Body of pancreas (tissue), 4 donors: ENCODE measurements around the gene PLAAT1. TPM values are rescaled to one million over a fixed set of nuclear protein-coding genes. Genes with fewer than 3 reads are reported as not detected.

Experiments used
- ATAC-seq: fragments of 150-250 bp; one replicate; pipeline ENCODE4 v1.9.1; 2016
- DNase-seq, 4 donors: peaks; one replicate each; pipeline ENCODE4 v3.0.0-alpha.2; 2019
- H3K27ac ChIP-seq, 4 donors: fragments of 200-600 bp; sonication (generic); 1 replicate in 3 of 4; 2 replicates in 1 of 4; pipeline versions ENCODE4 v1.5.1 to v1.6.1; 2016 to 2019; ENCODE audit warnings: mild to moderate bottlenecking in 1 of 4, mixed read lengths in 1 of 4, moderate library complexity in 1 of 4
- H3K27me3 ChIP-seq, 2 donors: fragments of 200-600 bp; sonication (generic); one replicate each; pipeline ENCODE4 v1.6.0; 2016; ENCODE audit warnings: mild to moderate bottlenecking in 1 of 2
- H3K36me3 ChIP-seq, 2 donors: fragments of 200-600 bp; sonication (generic); replicated peaks in 1 of 2; 2 replicates each; pipeline ENCODE4 v1.5.1; 2016; ENCODE audit warnings: low read depth in 2 of 2; ENCODE audit not compliant: insufficient read depth in 1 of 2
- H3K4me1 ChIP-seq: fragments of 200-600 bp; sonication (generic); one replicate; pipeline ENCODE4 v1.6.0; 2016
- H3K4me3 ChIP-seq, 2 donors: fragments of 200-600 bp; sonication (generic); 1 replicate in 1 of 2; 2 replicates in 1 of 2; pipeline ENCODE4 v1.5.1; 2016 to 2019
- H3K9me3 ChIP-seq, 3 donors: fragments of 200-600 bp; sonication (generic); 1 replicate in 2 of 3; 2 replicates in 1 of 3; pipeline ENCODE4 v1.5.1; 2016
- CTCF ChIP-seq, 7 experiments: fragments of 450-650 bp in 4 of 7; fragments of 200-600 bp in 3 of 7; sonication (generic) in 3 of 7; IDR thresholded peaks; one replicate each; pipeline ENCODE4 v1.5.1; 2016 to 2019; ENCODE audit warnings: antibody characterized with exemption in 7 of 7
- POLR2A ChIP-seq, 3 donors: fragments of 450-650 bp; IDR thresholded peaks; one replicate each; pipeline ENCODE4 v1.6.1; 2016; ENCODE audit warnings: antibody characterized with exemption in 3 of 3, mild to moderate bottlenecking in 2 of 3
- WGBS, 2 donors: methylation state at CpG; one replicate each; pipeline ENCODE4 v1.1.5; 2017; 5-methylcytosine and 5-hydroxymethylcytosine counted together
- intact Hi-C: fragments of 100-400 bp; cut with DNase I; formaldehyde crosslinking; loops from one replicate; pipeline ENCODE4 v1.15.1; 2023
- total RNA-seq, 2 donors: library from RNA; depleted of rRNA; stranded (reverse); fragments of >200 nt; gene quantifications; one replicate each; pipeline ENCODE4 v1.1.0, GENCODE V29; 2016

Gene PLAAT1
- total RNA-seq, 2 donors from 2014 or later = not detected

DNA sequence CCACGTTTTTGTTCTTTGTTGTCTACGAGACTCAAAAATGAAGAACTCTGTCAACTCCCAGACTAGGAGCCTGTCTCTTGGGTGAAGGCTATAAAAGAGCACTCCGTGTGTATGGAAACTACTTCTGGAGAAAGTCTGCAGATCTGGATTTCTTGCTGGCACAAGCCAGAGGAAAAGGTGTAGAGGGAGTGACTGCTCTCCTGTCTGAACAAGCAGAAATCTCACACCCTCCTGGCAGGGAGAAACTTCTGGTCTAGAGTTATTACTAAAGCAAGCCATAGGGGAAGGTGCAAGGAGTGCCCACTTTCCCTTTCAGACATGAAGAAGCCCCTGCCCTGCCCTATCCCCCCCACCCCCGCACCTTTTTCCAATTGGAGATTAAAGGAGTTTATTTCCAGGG is 9.5 kb downstream of the PLAAT1 start:
- no peak for ATAC-seq
- Histone ChIP-seq H3K4me1 (no peaks in the 10 kb centered on the region), H3K9me3 (peaks cover 0 to 14% (median 0%) of the 10 kb centered on the region in 3 donors), H3K4me3 (no peak overlapping the region), H3K27ac (no peak overlapping the region), H3K27me3 (no peaks in the 10 kb centered on the region), H3K36me3 (no peaks in the 10 kb centered on the region)
- no peak for TF ChIP-seq CTCF (IDR thresholded peaks at IDR 0.05)
- TF ChIP-seq POLR2A (IDR thresholded peaks at IDR 0.05) = no peak
- intact Hi-C loops = no loop called here
- no peak for DNase-seq
- WGBS, 2 donors = 63 to 67% methylated on average over 4 of the region's 4 CpGs

DNA sequence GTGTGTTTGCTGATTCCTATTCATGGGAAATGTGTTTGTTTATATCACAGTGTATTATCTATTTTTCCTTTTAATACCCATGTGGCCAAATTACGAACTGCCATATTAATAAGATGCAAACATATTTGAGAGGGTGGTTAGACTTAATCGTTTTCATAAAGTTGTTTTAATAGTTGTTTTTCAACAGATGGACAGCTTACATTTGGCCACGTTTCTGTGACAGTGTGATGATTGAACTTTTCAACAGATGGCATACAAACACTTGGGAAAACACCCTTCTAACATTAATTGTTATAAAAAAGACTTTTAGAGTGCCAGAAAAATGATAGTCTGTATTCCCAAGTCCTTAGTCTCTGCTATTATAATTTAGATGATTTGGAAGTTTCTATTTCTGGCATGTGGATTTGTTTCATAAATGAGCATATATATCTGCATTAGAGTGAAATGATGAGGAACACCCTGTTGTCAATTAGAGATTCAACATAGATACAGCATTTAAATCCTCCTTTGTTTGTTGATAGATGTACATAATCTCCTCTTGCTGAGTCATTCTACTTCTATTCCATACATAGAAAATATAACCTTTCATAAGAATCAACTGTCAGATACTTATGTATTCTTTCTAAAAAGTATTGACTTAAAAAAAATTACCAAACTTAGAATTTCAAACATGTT is 13.1 kb downstream of the PLAAT1 start:
- intact Hi-C loops = no loop called here
- no peak overlapping the region for H3K4me3 ChIP-seq
- peaks cover 0 to 10% (median 0%) of the 10 kb centered on the region in 3 donors for H3K9me3 ChIP-seq
- no peak overlapping the region for H3K27ac ChIP-seq
- H3K4me1 ChIP-seq = no peaks in the 10 kb centered on the region
- H3K36me3 ChIP-seq = no peaks in the 10 kb centered on the region
- TF ChIP-seq POLR2A (IDR thresholded peaks at IDR 0.05) (no peak), CTCF (IDR thresholded peaks at IDR 0.05) (no peak)
- DNase-seq (no peak), ATAC-seq (no peak)
- no peaks in the 10 kb centered on the region for H3K27me3 ChIP-seq
- WGBS, 2 donors = 34% methylated on average over 3 of the region's 3 CpGs

DNA sequence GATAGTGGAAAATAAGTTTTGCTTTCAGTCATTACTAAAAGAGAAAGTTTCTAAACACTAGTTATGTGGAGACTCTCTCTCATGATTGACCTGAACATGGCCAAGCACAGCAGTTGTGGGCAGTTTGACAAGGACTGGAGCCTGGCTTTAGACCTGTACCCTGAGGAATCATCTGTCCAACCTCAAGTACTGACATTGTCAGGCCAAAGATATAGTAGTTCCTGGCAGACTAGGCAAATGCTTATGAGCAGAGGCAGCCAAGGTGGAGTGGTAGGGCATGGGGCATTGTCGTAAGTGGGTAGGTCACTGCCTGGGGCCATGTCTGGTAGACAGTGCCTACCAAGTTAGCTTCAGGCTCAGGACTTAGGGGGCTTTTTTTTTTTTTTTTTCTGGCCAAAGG is 20.9 kb downstream of the PLAAT1 start:
- H3K4me3 ChIP-seq = no peak overlapping the region
- no peak overlapping the region for H3K27ac ChIP-seq
- no peaks in the 10 kb centered on the region for H3K9me3 ChIP-seq
- intact Hi-C loops = no loop called here
- no peak for TF ChIP-seq POLR2A (IDR thresholded peaks at IDR 0.05)
- no peak for TF ChIP-seq CTCF (IDR thresholded peaks at IDR 0.05)
- no peaks in the 10 kb centered on the region for H3K4me1 ChIP-seq
- ATAC-seq (no peak), DNase-seq (no peak)
- no peaks in the 10 kb centered on the region for H3K36me3 ChIP-seq
- WGBS, 2 donors = 95 to 100% methylated on average over 1 of the region's 1 CpG
- no peaks in the 10 kb centered on the region for H3K27me3 ChIP-seq

DNA sequence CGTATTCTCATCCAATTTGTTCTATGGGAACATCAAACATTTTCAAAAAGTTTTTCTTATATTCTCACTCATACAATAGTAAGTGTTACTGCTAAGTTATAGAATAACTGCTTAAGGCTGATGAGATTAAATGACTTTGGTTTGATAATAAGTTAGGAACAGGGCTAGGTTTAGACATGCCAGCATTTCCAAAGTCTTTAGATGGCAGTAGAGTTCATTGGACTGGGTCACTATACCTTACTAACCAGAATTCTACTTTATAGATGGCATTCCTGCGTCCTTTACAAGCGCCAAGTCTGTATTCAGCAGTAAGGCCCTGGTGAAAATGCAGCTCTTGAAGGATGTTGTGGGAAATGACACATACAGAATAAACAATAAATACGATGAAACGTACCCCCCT is 21.7 kb downstream of the PLAAT1 start:
- no peaks in the 10 kb centered on the region for H3K27me3 ChIP-seq
- no peak for ATAC-seq

More for the DNA sequence above, 21.7 kb downstream of the PLAAT1 start:
- TF ChIP-seq CTCF (IDR thresholded peaks at IDR 0.05) (no peak), POLR2A (IDR thresholded peaks at IDR 0.05) (no peak)
- Histone ChIP-seq H3K9me3 (no peaks in the 10 kb centered on the region), H3K4me1 (no peaks in the 10 kb centered on the region), H3K4me3 (no peak overlapping the region), H3K27ac (no peak overlapping the region), H3K36me3 (no peaks in the 10 kb centered on the region)
- intact Hi-C loops = no loop called here
- WGBS, 2 donors = 72 to 75% methylated on average over 5 of the region's 5 CpGs
- no peak for DNase-seq
